Panc1 (cell line): ENCODE measurements around the gene CACTIN.
"Not testable (repeated sequence)": the region's sequence is repeated elsewhere in the genome, so short reads cannot be mapped to it uniquely, and the experiment has no call there.

Experiments
- TF ChIP-seq, protein P1 (sequence below): fragments of 450-650 bp; IDR thresholded peaks from 2 replicates; pipeline ENCODE4 v1.5.1; 2017; ENCODE audit warnings: mild to moderate bottlenecking
- TF ChIP-seq, protein P2 (sequence below), 2 experiments: IDR thresholded peaks; 2 replicates each; pipeline ENCODE4 v1.6.1; 2011 to 2012; ENCODE audit warnings: low read depth in 2 of 2, control low read depth in 1 of 2, low read length in 1 of 2, mild to moderate bottlenecking in 1 of 2, moderate library complexity in 1 of 2; ENCODE audit not compliant: insufficient read depth in 1 of 2

DNA sequence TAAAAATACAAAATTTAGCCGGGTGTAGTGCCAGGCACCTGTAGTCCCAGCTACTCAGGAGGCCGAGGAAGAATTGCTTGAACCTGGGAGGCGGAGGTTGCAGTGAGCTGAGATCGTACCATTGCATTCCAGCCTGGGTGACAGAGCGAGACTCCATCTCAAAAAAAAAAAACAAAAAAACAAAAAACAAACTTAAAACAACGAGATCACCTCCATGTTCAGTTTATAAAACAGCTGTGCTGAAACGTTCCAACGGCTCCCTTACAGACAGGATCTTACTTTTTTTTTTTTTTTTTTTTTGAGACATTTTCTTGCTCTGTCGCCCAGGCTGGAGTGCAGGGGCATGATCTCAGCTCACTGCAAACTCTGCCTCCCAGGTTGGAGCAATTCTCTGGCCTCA lies 2.2 kb upstream of the CACTIN start:
- TF ChIP-seq, protein P1, sequence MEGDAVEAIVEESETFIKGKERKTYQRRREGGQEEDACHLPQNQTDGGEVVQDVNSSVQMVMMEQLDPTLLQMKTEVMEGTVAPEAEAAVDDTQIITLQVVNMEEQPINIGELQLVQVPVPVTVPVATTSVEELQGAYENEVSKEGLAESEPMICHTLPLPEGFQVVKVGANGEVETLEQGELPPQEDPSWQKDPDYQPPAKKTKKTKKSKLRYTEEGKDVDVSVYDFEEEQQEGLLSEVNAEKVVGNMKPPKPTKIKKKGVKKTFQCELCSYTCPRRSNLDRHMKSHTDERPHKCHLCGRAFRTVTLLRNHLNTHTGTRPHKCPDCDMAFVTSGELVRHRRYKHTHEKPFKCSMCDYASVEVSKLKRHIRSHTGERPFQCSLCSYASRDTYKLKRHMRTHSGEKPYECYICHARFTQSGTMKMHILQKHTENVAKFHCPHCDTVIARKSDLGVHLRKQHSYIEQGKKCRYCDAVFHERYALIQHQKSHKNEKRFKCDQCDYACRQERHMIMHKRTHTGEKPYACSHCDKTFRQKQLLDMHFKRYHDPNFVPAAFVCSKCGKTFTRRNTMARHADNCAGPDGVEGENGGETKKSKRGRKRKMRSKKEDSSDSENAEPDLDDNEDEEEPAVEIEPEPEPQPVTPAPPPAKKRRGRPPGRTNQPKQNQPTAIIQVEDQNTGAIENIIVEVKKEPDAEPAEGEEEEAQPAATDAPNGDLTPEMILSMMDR = not testable (repeated sequence)
- TF ChIP-seq, protein P2, sequence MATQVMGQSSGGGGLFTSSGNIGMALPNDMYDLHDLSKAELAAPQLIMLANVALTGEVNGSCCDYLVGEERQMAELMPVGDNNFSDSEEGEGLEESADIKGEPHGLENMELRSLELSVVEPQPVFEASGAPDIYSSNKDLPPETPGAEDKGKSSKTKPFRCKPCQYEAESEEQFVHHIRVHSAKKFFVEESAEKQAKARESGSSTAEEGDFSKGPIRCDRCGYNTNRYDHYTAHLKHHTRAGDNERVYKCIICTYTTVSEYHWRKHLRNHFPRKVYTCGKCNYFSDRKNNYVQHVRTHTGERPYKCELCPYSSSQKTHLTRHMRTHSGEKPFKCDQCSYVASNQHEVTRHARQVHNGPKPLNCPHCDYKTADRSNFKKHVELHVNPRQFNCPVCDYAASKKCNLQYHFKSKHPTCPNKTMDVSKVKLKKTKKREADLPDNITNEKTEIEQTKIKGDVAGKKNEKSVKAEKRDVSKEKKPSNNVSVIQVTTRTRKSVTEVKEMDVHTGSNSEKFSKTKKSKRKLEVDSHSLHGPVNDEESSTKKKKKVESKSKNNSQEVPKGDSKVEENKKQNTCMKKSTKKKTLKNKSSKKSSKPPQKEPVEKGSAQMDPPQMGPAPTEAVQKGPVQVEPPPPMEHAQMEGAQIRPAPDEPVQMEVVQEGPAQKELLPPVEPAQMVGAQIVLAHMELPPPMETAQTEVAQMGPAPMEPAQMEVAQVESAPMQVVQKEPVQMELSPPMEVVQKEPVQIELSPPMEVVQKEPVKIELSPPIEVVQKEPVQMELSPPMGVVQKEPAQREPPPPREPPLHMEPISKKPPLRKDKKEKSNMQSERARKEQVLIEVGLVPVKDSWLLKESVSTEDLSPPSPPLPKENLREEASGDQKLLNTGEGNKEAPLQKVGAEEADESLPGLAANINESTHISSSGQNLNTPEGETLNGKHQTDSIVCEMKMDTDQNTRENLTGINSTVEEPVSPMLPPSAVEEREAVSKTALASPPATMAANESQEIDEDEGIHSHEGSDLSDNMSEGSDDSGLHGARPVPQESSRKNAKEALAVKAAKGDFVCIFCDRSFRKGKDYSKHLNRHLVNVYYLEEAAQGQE (IDR thresholded peaks at IDR 0.05; ENCODE audit: insufficient read depth in 1 of 2, low read depth in 2 of 2, low read length in 1 of 2) = not testable (repeated sequence)
